Kidney (tissue), 14 donors: ENCODE data around the gene ELFN2. TPM values are rescaled to one million over a fixed set of nuclear protein-coding genes. Genes with fewer than 3 reads are reported as not detected.

ENCODE experiments used
- DNase-seq, 5 donors: peaks; one replicate each; pipeline ENCODE4 v3.0.0-alpha.2; 2013 to 2020
- FAIRE-seq: peaks from 2 replicates; lab custom pipeline; 2012; peaks lifted over from hg19 to GRCh38; lab: Jason Lieb, UNC
- H3K27ac ChIP-seq, 2 donors: one replicate each; pipeline ENCODE4 v1.7.0; 2013; ENCODE audit warnings: low read depth in 2 of 2, low read length in 2 of 2, inconsistent platforms in 1 of 2
- H3K27me3 ChIP-seq: one replicate; pipeline ENCODE4 v1.7.1; 2013; ENCODE audit warnings: low read length, inconsistent platforms; ENCODE audit not compliant: control insufficient read depth, insufficient read depth
- H3K36me3 ChIP-seq, 3 donors: one replicate each; pipeline versions ENCODE4 v1.7.0 to v1.7.1; 2013; ENCODE audit warnings: low read length in 3 of 3, control low read depth in 1 of 3, inconsistent platforms in 1 of 3; ENCODE audit not compliant: insufficient read depth in 3 of 3, control insufficient read depth in 2 of 3
- H3K4me1 ChIP-seq, 3 donors: one replicate each; pipeline versions ENCODE4 v1.7.0 to v1.7.1; 2013; ENCODE audit warnings: low read length in 3 of 3, inconsistent platforms in 1 of 3, low read depth in 1 of 3; ENCODE audit not compliant: control insufficient read depth in 2 of 3, insufficient read depth in 2 of 3
- H3K4me3 ChIP-seq, 3 donors: one replicate each; pipeline versions ENCODE4 v1.7.0 to v1.8.1; 2013; ENCODE audit warnings: low read length in 3 of 3, control low read depth in 1 of 3, inconsistent platforms in 1 of 3
- H3K9ac ChIP-seq, 3 donors: one replicate each; pipeline versions ENCODE4 v1.7.0 to v1.7.1; 2013; ENCODE audit warnings: low read length in 3 of 3, control low read depth in 1 of 3, inconsistent platforms in 1 of 3
- H3K9me3 ChIP-seq, 3 donors: one replicate each; pipeline versions ENCODE4 v1.7.0 to v1.7.1; 2013; ENCODE audit warnings: low read length in 3 of 3, control low read depth in 1 of 3, inconsistent platforms in 1 of 3; ENCODE audit not compliant: control insufficient read depth in 2 of 3, insufficient read depth in 1 of 3
- intact Hi-C: fragments of 100-400 bp; cut with DNase I; formaldehyde crosslinking; loops from one replicate; pipeline ENCODE4 v1.11.1; 2022
- polyA plus RNA-seq: library from polyadenylated mRNA; stranded (reverse); fragments of 350-450 nt; fragmentation: Illumina TruSeq; extraction: RNeasy Lipid Tissue Mini Kit (QIAGEN cat#74804); gene quantifications from one replicate; pipeline ENCODE4 v1.2.3, GENCODE V29; 2014; ENCODE audit warnings: low read depth, low replicate concordance; ENCODE audit not compliant: insufficient read depth
- total RNA-seq: library from RNA; stranded (reverse); fragmentation: NEBNext Ultra II Directional; extraction: Animal tissue kit (Norgen Biotek cat#: 25700); gene quantifications from one replicate; pipeline ENCODE4 v1.2.1, GENCODE V29; 2021
- TF ChIP-seq, protein P1 (sequence below): IDR thresholded peaks from 3 replicates; pipeline ENCODE4 v1.5.1; 2012; ENCODE audit warnings: mild to moderate bottlenecking, moderate library complexity, borderline replicate concordance; ENCODE audit not compliant: insufficient read depth; ENCODE audit errors: extremely low read depth
- donor health status: control.
- donor health status: control.
- donor health status: control.
- donor health status: control.
- donor health status: control.
- donor health status: DM: yes; HTN: yes; CAD: no.
- donor health status: Normal renal cell carcinoma (clear cell type).

The ELFN2 gene
- total and polyA plus RNA-seq, 2 donors from 2014 or later: 0.19 to 4.6 TPM

DNA sequence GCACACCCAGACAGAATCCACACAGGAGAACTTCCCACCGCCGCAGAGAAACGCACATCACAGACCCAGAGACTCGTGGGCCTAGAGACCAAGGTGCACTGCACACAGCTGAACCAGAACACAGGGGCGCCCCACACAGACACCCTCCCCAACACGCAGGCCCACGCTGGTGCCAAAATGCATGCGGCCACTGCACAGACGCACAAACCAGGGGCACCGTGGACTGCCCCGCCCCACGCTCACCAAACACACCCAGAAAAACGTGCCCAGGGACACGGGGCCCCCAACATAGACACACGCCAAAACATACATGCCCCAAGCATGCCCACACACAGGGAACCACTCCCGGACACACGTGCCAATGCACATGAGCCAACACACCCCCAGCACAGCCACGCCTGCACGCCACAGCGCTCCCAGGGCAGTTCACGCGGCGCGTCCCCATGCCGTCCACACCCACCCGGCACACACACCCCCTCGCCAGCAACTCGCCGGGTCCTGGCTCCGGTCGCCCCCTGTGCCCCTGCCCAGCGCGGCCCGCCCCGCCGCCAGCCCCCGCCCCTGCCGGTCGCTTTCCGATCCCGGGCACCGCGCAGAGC is 7.8 kb downstream of the ELFN2 start:
- TF ChIP-seq, protein P1, sequence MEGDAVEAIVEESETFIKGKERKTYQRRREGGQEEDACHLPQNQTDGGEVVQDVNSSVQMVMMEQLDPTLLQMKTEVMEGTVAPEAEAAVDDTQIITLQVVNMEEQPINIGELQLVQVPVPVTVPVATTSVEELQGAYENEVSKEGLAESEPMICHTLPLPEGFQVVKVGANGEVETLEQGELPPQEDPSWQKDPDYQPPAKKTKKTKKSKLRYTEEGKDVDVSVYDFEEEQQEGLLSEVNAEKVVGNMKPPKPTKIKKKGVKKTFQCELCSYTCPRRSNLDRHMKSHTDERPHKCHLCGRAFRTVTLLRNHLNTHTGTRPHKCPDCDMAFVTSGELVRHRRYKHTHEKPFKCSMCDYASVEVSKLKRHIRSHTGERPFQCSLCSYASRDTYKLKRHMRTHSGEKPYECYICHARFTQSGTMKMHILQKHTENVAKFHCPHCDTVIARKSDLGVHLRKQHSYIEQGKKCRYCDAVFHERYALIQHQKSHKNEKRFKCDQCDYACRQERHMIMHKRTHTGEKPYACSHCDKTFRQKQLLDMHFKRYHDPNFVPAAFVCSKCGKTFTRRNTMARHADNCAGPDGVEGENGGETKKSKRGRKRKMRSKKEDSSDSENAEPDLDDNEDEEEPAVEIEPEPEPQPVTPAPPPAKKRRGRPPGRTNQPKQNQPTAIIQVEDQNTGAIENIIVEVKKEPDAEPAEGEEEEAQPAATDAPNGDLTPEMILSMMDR: no peak
- Histone ChIP-seq H3K27ac (no peak overlapping the region), H3K9me3 (no peaks in the 10 kb centered on the region), H3K4me3 (no peak overlapping the region), H3K36me3 (no peaks in the 10 kb centered on the region), H3K9ac (no peak overlapping the region), H3K4me1 (no peaks in the 10 kb centered on the region), H3K27me3 (peaks cover 10% of the 10 kb centered on the region)
- intact Hi-C loops: no loop called here
- peak in 2 of 5 donors; percentile 66 to 73 for DNase-seq
- no peak for FAIRE-seq

- no peak for FAIRE-seq
- TF ChIP-seq, protein P1: no peak
- intact Hi-C loops: no loop called here
These were observed 8.5 kb downstream of the ELFN2 start for GRCh38 chr22:37418627-37419369.

GRCh38 chr22:37417677-37418348 is 9.5 kb downstream of the ELFN2 start:
- DNase-seq (peak in 1 of 5 donors; percentile 43), FAIRE-seq (no peak)
- Histone ChIP-seq H3K27me3 (peaks cover 10% of the 10 kb centered on the region), H3K4me1 (no peaks in the 10 kb centered on the region), H3K9ac (no peak overlapping the region), H3K9me3 (no peaks in the 10 kb centered on the region), H3K4me3 (no peak overlapping the region), H3K27ac (no peak overlapping the region), H3K36me3 (no peaks in the 10 kb centered on the region)
- intact Hi-C loops: no loop called here
- TF ChIP-seq, protein P1: no peak

More at GRCh38 chr22:37418627-37419369, 8.5 kb downstream of the ELFN2 start:
- Histone ChIP-seq H3K9ac (no peak overlapping the region), H3K36me3 (no peaks in the 10 kb centered on the region), H3K4me1 (no peaks in the 10 kb centered on the region), H3K27ac (no peak overlapping the region), H3K27me3 (peaks cover 10% of the 10 kb centered on the region), H3K4me3 (no peak overlapping the region), H3K9me3 (no peaks in the 10 kb centered on the region)
- peak in 2 of 5 donors; percentile 63 to 67 for DNase-seq
